Measurements from ENCODE around the gene CIDEC.

DNA sequence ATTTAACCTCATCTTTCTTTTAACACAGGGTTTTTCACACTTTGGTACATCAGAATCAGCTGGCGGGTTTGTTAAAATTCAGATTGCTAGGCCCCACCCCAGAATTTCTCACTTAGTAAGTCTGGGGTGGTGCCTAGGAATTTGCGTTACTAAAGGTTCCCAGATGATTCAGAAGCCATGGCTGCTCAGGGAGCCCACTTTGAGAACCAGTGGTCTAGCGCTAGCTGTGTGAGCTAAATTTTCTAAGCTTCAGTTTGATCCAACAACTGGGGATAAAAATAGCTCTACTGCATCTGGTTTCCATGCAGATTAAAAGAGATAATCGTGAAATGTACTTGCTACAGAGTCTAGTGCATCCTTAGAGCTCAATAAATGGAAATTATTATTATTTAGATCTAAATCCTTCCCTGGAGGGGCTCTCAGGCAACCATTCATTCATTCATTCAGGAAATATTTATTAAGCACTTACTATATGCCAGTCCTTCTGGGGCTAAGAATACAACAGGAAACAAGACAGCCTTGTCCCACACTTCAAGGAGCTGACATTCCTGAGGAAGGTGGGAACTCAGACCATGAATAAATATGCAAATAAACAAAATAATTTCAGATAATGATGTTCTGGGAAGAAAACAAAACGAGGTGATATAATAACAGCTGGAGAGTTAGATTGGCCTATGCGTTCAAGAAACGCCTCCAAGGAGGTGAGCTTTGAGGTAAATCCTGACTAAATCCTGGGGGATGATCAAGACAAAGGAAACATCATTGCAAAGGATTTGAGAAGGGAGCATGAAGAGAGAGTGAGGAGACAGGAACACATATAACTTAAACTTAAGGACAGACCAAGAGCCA is 3.9 kb upstream of the CIDEC start:
- TF ChIP-seq, protein P1, sequence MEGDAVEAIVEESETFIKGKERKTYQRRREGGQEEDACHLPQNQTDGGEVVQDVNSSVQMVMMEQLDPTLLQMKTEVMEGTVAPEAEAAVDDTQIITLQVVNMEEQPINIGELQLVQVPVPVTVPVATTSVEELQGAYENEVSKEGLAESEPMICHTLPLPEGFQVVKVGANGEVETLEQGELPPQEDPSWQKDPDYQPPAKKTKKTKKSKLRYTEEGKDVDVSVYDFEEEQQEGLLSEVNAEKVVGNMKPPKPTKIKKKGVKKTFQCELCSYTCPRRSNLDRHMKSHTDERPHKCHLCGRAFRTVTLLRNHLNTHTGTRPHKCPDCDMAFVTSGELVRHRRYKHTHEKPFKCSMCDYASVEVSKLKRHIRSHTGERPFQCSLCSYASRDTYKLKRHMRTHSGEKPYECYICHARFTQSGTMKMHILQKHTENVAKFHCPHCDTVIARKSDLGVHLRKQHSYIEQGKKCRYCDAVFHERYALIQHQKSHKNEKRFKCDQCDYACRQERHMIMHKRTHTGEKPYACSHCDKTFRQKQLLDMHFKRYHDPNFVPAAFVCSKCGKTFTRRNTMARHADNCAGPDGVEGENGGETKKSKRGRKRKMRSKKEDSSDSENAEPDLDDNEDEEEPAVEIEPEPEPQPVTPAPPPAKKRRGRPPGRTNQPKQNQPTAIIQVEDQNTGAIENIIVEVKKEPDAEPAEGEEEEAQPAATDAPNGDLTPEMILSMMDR (IDR thresholded peaks at IDR 0.05; ENCODE audit: low read depth, low read length, poor library complexity, severe bottlenecking), result no peak
- TF ChIP-seq EZH2phosphoT487 (IDR thresholded peaks at IDR 0.05; ENCODE audit: borderline replicate concordance, low read length), result no peak

Measured in DOHH2 (cell line).